Activated CD4-positive, CD25-positive, alpha-beta regulatory T cell treated with anti-CD3 and anti-CD28 coated beads, Interleukin-2, amount 50 U/mL, for 24 hours (primary cell): Measurements from ENCODE around the gene SOX14.

Experiments
- ATAC-seq, 2 donors: fragments of 150-1000 bp; cut with Tn5 transposase; one replicate each; pipeline ENCODE4 v1.10.0; 2021; ENCODE audit warnings: mild to moderate bottlenecking in 1 of 2, moderate library complexity in 1 of 2

The SOX14 gene

GRCh38 chr3:137768361-137769321 lies 4.5 kb downstream of the SOX14 start:
- no peak for ATAC-seq

GRCh38 chr3:137769322-137770065 lies 5.4 kb downstream of the SOX14 start:
- ATAC-seq: no peak

- no peak for ATAC-seq
Observed at GRCh38 chr3:137770066-137770834, 6.1 kb downstream of the SOX14 start.

- ATAC-seq: no peak
Observed at GRCh38 chr3:137770835-137771399, 6.8 kb downstream of the SOX14 start.

GRCh38 chr3:137771401-137772213 lies 7.5 kb downstream of the SOX14 start:
- no peak for ATAC-seq

GRCh38 chr3:137772214-137772955 lies 8.3 kb downstream of the SOX14 start:
- ATAC-seq: no peak

- no peak for ATAC-seq
Observed at GRCh38 chr3:137778941-137779340, 14.8 kb downstream of the SOX14 start.

- ATAC-seq: no peak
Observed at GRCh38 chr3:137787529-137787928, 23.4 kb downstream of the SOX14 start.

- no peak for ATAC-seq
Observed at GRCh38 chr3:137789236-137789635, 25.1 kb downstream of the SOX14 start.

GRCh38 chr3:137792626-137793271 lies 28.6 kb downstream of the SOX14 start:
- no peak for ATAC-seq

GRCh38 chr3:137796993-137797392 lies 32.9 kb downstream of the SOX14 start:
- ATAC-seq: no peak

GRCh38 chr3:137803215-137803614 lies 39.1 kb downstream of the SOX14 start:
- ATAC-seq: no peak

GRCh38 chr3:137807998-137808397 lies 43.9 kb downstream of the SOX14 start:
- ATAC-seq: no peak

- ATAC-seq: no peak
Observed at GRCh38 chr3:137809509-137809908, 45.4 kb downstream of the SOX14 start.

GRCh38 chr3:137812023-137812422 lies 47.9 kb downstream of the SOX14 start:
- ATAC-seq: no peak

GRCh38 chr3:137815251-137815650 lies 51.1 kb downstream of the SOX14 start:
- no peak for ATAC-seq
